Adrenal gland (tissue), 5 donors: ENCODE results near the gene SOX8.

ENCODE experiments used
- POLR2A ChIP-seq, 2 donors: fragments of 450-650 bp; IDR thresholded peaks; one replicate each; pipeline ENCODE4 v1.6.1; 2017; ENCODE audit warnings: antibody characterized with exemption in 2 of 2, mild to moderate bottlenecking in 2 of 2, moderate library complexity in 1 of 2
- TF ChIP-seq, protein P1 (sequence below), 6 experiments: fragments of 450-650 bp in 4 of 6; fragments of 200-600 bp in 2 of 6; sonication (generic) in 1 of 6; IDR thresholded peaks; 1 replicate in 5 of 6; 2 replicates in 1 of 6; pipeline versions ENCODE4 v1.5.1 to v1.8.0; 2016 to 2021; ENCODE audit warnings: antibody characterized with exemption in 6 of 6, mild to moderate bottlenecking in 2 of 6, moderate library complexity in 1 of 6
- donor health status: DM: no; HTN: no; CAD: no.

- TF ChIP-seq, protein P1, sequence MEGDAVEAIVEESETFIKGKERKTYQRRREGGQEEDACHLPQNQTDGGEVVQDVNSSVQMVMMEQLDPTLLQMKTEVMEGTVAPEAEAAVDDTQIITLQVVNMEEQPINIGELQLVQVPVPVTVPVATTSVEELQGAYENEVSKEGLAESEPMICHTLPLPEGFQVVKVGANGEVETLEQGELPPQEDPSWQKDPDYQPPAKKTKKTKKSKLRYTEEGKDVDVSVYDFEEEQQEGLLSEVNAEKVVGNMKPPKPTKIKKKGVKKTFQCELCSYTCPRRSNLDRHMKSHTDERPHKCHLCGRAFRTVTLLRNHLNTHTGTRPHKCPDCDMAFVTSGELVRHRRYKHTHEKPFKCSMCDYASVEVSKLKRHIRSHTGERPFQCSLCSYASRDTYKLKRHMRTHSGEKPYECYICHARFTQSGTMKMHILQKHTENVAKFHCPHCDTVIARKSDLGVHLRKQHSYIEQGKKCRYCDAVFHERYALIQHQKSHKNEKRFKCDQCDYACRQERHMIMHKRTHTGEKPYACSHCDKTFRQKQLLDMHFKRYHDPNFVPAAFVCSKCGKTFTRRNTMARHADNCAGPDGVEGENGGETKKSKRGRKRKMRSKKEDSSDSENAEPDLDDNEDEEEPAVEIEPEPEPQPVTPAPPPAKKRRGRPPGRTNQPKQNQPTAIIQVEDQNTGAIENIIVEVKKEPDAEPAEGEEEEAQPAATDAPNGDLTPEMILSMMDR (IDR thresholded peaks at IDR 0.05): no peak
- no peak for TF ChIP-seq POLR2A (IDR thresholded peaks at IDR 0.05)
These were observed 44.6 kb downstream of the SOX8 start for GRCh38 chr16:1026057-1026783.
